H9 (cell line): Measurements from ENCODE around the gene ZNF750. TPM values are rescaled to one million over a fixed set of nuclear protein-coding genes. Genes with fewer than 3 reads are reported as not detected.
A peak's percentile ranks its signal among the peaks of the same experiment; 100 is the strongest.

Experiments
- DNase-seq: peaks from one replicate; pipeline ENCODE4 v3.0.0-alpha.2; 2017
- H2AFZ ChIP-seq: one replicate; pipeline ENCODE4 v1.6.1; 2013; ENCODE audit warnings: mild to moderate bottlenecking, low read length, control low read depth, moderate library complexity
- H2AK5ac ChIP-seq: 2 replicates; pipeline ENCODE4 v1.6.1; 2013; ENCODE audit warnings: low read length, control low read depth, mixed read lengths; ENCODE audit not compliant: insufficient read length
- H2BK120ac ChIP-seq: one replicate; pipeline ENCODE4 v1.6.1; 2013; ENCODE audit warnings: low read depth, mild to moderate bottlenecking, low read length, control low read depth, inconsistent platforms; ENCODE audit not compliant: poor library complexity, severe bottlenecking
- H2BK12ac ChIP-seq: 2 replicates; pipeline ENCODE4 v1.6.1; 2013; ENCODE audit warnings: low read length, control low read depth, mixed read lengths, low read depth; ENCODE audit not compliant: insufficient read length
- H2BK15ac ChIP-seq: 2 replicates; pipeline ENCODE4 v1.6.1; 2013; ENCODE audit warnings: low read depth, low read length, control low read depth
- H2BK20ac ChIP-seq: one replicate; pipeline ENCODE4 v1.6.1; 2013; ENCODE audit warnings: low read depth, mild to moderate bottlenecking, low read length, control low read depth, inconsistent platforms; ENCODE audit not compliant: poor library complexity, severe bottlenecking
- H2BK5ac ChIP-seq: 2 replicates; pipeline ENCODE4 v1.6.1; 2013; ENCODE audit warnings: low read length, control low read depth, mixed read lengths; ENCODE audit not compliant: insufficient read length
- H3K14ac ChIP-seq: 2 replicates; pipeline ENCODE4 v1.6.1; 2013; ENCODE audit warnings: low read length, control low read depth; ENCODE audit not compliant: insufficient read depth
- H3K18ac ChIP-seq: 2 replicates; pipeline ENCODE4 v1.6.1; 2013; ENCODE audit warnings: low read depth, mild to moderate bottlenecking, mixed read lengths, low read length, control low read depth; ENCODE audit not compliant: insufficient read length
- H3K23ac ChIP-seq: 2 replicates; pipeline ENCODE4 v1.6.1; 2013; ENCODE audit warnings: low read length, control low read depth, mixed read lengths, low read depth; ENCODE audit not compliant: insufficient read length
- H3K23me2 ChIP-seq: 2 replicates; pipeline ENCODE4 v1.6.1; 2013; ENCODE audit warnings: low read depth, mild to moderate bottlenecking, mixed read lengths, low read length, control low read depth; ENCODE audit not compliant: insufficient read length, poor library complexity, severe bottlenecking
- H3K27ac ChIP-seq: 2 replicates; pipeline ENCODE4 v1.5.1; 2013; ENCODE audit warnings: low read length, control low read depth, mixed read lengths, low read depth; ENCODE audit not compliant: insufficient read length
- H3K27me3 ChIP-seq: 2 replicates; pipeline ENCODE4 v1.6.1; 2013; ENCODE audit warnings: low read length, control low read depth, inconsistent platforms; ENCODE audit not compliant: insufficient read depth
- H3K4ac ChIP-seq: 2 replicates; pipeline ENCODE4 v1.6.1; 2013; ENCODE audit warnings: low read depth, mild to moderate bottlenecking, control low read depth, inconsistent platforms, low read length, moderate library complexity
- H3K4me1 ChIP-seq: 2 replicates; pipeline ENCODE4 v1.6.1; 2013; ENCODE audit warnings: low read length, control low read depth, inconsistent platforms; ENCODE audit not compliant: insufficient read depth
- H3K4me2 ChIP-seq: 2 replicates; pipeline ENCODE4 v1.6.1; 2013; ENCODE audit warnings: low read length, control low read depth, mixed read lengths; ENCODE audit not compliant: insufficient read length, insufficient read depth
- H3K56ac ChIP-seq: 2 replicates; pipeline ENCODE4 v1.6.1; 2013; ENCODE audit warnings: low read depth, mild to moderate bottlenecking, mixed read lengths, low read length, control low read depth; ENCODE audit not compliant: insufficient read length
- H3K79me1 ChIP-seq: 2 replicates; pipeline ENCODE4 v1.6.1; 2013; ENCODE audit warnings: low read depth, mild to moderate bottlenecking, moderate library complexity, low read length, control low read depth, inconsistent platforms; ENCODE audit not compliant: insufficient read depth, poor library complexity, severe bottlenecking
- H3K79me2 ChIP-seq: 2 replicates; pipeline ENCODE4 v1.6.1; 2013; ENCODE audit warnings: low read length, control low read depth, inconsistent platforms; ENCODE audit not compliant: insufficient read depth
- H3K9ac ChIP-seq: 2 replicates; pipeline ENCODE4 v1.6.1; 2013; ENCODE audit warnings: low read length, control low read depth, mixed read lengths; ENCODE audit not compliant: insufficient read length; ENCODE audit errors: extremely low read depth
- H3K9me3 ChIP-seq: one replicate; pipeline ENCODE4 v1.6.1; 2013; ENCODE audit warnings: low read depth, low read length, inconsistent platforms; ENCODE audit not compliant: control insufficient read depth
- H3T11ph ChIP-seq: one replicate; pipeline ENCODE4 v1.6.1; 2013; ENCODE audit warnings: mild to moderate bottlenecking, low read length, control low read depth, inconsistent platforms
- H4K20me1 ChIP-seq: one replicate; pipeline ENCODE4 v1.6.1; 2013; ENCODE audit not compliant: control insufficient read depth, insufficient read length, insufficient read depth
- H4K5ac ChIP-seq: 2 replicates; pipeline ENCODE4 v1.6.1; 2013; ENCODE audit warnings: low read depth, mild to moderate bottlenecking, mixed read lengths, low read length, control low read depth; ENCODE audit not compliant: insufficient read length
- H4K8ac ChIP-seq: replicated peaks from 2 replicates; pipeline ENCODE4 v1.6.1; 2013; ENCODE audit warnings: low read length, control low read depth, mixed read lengths, low read depth; ENCODE audit not compliant: insufficient read length
- H4K91ac ChIP-seq: 2 replicates; pipeline ENCODE4 v1.6.1; 2013; ENCODE audit warnings: low read depth, mild to moderate bottlenecking, moderate library complexity, mixed read lengths, low read length, control low read depth; ENCODE audit not compliant: insufficient read length
- H3K27ac Mint-ChIP-seq, 3 experiments: 2 replicates in 2 of 3; 3 replicates in 1 of 3; pipeline ENCODE4 v1.8.0; 2020 to 2021; ENCODE audit warnings: mixed read lengths in 3 of 3, mild to moderate bottlenecking in 1 of 3, moderate library complexity in 1 of 3
- H3K27me3 Mint-ChIP-seq: 2 replicates; pipeline ENCODE4 v1.8.0; 2021; ENCODE audit warnings: low read depth, mild to moderate bottlenecking, moderate library complexity, mixed read lengths
- H3K36me3 Mint-ChIP-seq, 3 experiments: 2 replicates in 2 of 3; 3 replicates in 1 of 3; pipeline ENCODE4 v1.8.0; 2020 to 2021; ENCODE audit warnings: low read depth in 3 of 3, mixed read lengths in 3 of 3; ENCODE audit not compliant: insufficient read depth in 1 of 3
- H3K4me1 Mint-ChIP-seq, 2 experiments: 2 replicates each; pipeline ENCODE4 v1.8.0; 2020; ENCODE audit warnings: mixed read lengths in 2 of 2
- H3K4me3 Mint-ChIP-seq, 2 experiments: 2 replicates in 1 of 2; 3 replicates in 1 of 2; pipeline ENCODE4 v1.8.0; 2020 to 2021; ENCODE audit warnings: mild to moderate bottlenecking in 2 of 2, mixed read lengths in 2 of 2, moderate library complexity in 1 of 2
- H3K9me3 Mint-ChIP-seq, 2 experiments: 2 replicates in 1 of 2; 3 replicates in 1 of 2; pipeline ENCODE4 v1.8.0; 2020; ENCODE audit warnings: mild to moderate bottlenecking in 2 of 2, mixed read lengths in 2 of 2, moderate library complexity in 1 of 2
- CTCF ChIP-seq: fragments of 200-600 bp; sonication (generic); conservative IDR thresholded peaks from 3 replicates; pipeline ENCODE4 v1.8.0; 2021; ENCODE audit warnings: antibody characterized with exemption, mild to moderate bottlenecking
- WGBS: extraction: QIAGEN DNeasy Blood & Tissue Kit; methylation state at CpG from one replicate; pipeline ENCODE4 v1.1.7; 2013; ENCODE audit warnings: missing lambda C conversion rate, low lambda C conversion rate, mixed read lengths; ENCODE audit not compliant: insufficient read length; ENCODE audit errors: extremely low coverage; 5-methylcytosine and 5-hydroxymethylcytosine counted together
- long read RNA-seq: library from polyadenylated mRNA; unstranded; transcript quantifications from one replicate; pipeline ENCODE4 v2.0.0, GENCODE V29; 2020
- total RNA-seq: library from RNA; stranded (reverse); gene quantifications from 2 replicates; pipeline ENCODE4 v1.2.1, GENCODE V29; 2021

The ZNF750 gene
- total RNA-seq, result 0.09 TPM in 1 of 2 replicates, not detected in the other
- long read RNA-seq, result 0 reads

GRCh38 chr17:82839617-82840292 is at the start of gene ZNF750:
Gene ZNF750, minus strand, starts transcription at chr17:82840022. Its CDS starts 7,568 bp downstream, at chr17:82832454.
- Histone ChIP-seq H4K91ac (no peak within 1 kb of the TSS), H3K4ac (no peak within 1 kb of the TSS), H2BK15ac (no peak within 1 kb of the TSS), H4K8ac (no peak within 1 kb of the TSS), H3T11ph (no peak within 1 kb of the TSS), H2AFZ (no peak within 1 kb of the TSS), H2BK5ac (no peak within 1 kb of the TSS), H3K18ac (no peak within 1 kb of the TSS), H3K27me3 (no peaks in the 10 kb centered on the region), H3K9ac (no peak within 1 kb of the TSS), H3K27ac (no peak within 1 kb of the TSS), H3K23ac (no peak within 1 kb of the TSS), H3K79me1 (no peaks in the 10 kb centered on the region), H4K20me1 (no peaks in the 10 kb centered on the region), H3K23me2 (no peaks in the 10 kb centered on the region), H2BK120ac (no peak within 1 kb of the TSS), H2BK20ac (no peak within 1 kb of the TSS), H3K4me1 (0 out of 2 replicates have a peak, but pooled peaks cover 1% of the 10 kb centered on the region), H4K5ac (no peak within 1 kb of the TSS), H3K9me3 (no peaks in the 10 kb centered on the region), H2AK5ac (no peak within 1 kb of the TSS), H3K14ac (no peak within 1 kb of the TSS), H3K4me2 (no peak within 1 kb of the TSS), H3K79me2 (no peaks in the 10 kb centered on the region), H3K56ac (no peak within 1 kb of the TSS), H2BK12ac (no peak within 1 kb of the TSS)
- H3K27me3 Mint-ChIP-seq, result no peaks in the 10 kb centered on the region
- peaks cover 3 to 10% (median 5%) of the 10 kb centered on the region in 3 experiments; a peak in 4 of 7 replicates for H3K36me3 Mint-ChIP-seq
- WGBS, result no CpG with 5 or more reads among the region's 25 CpGs
- TF ChIP-seq CTCF, result no peak
- no peak within 1 kb of the TSS for H3K4me3 Mint-ChIP-seq
- H3K27ac Mint-ChIP-seq, result peak within 1 kb of the TSS; percentile 35 to 90 (median 81); a peak in 5 of 7 replicates
- H3K9me3 Mint-ChIP-seq, result no peaks in the 10 kb centered on the region
- no peak for DNase-seq
- peaks cover 42% of the 10 kb centered on the region in 2 experiments for H3K4me1 Mint-ChIP-seq
